MG63 (cell line): ENCODE measurements around the gene TCEANC2. TPM values are rescaled to one million over a fixed set of nuclear protein-coding genes. Genes with fewer than 3 reads are reported as not detected.
"Not testable (repeated sequence)": the region's sequence is repeated elsewhere in the genome, so short reads cannot be mapped to it uniquely, and the experiment has no call there.

ENCODE experiments used
- DNase-seq: peaks from one replicate; pipeline ENCODE4 v3.0.0-alpha.2; 2020
- H3K27me3 ChIP-seq: fragments of 250-450 bp; sonication (Bioruptor Pico); 2 replicates; pipeline ENCODE4 v1.5.1; 2020; ENCODE audit warnings: mild to moderate bottlenecking, moderate library complexity
- H3K36me3 ChIP-seq: fragments of 250-450 bp; sonication (Bioruptor Pico); 2 replicates; pipeline ENCODE4 v1.5.1; 2020; ENCODE audit warnings: mild to moderate bottlenecking, moderate library complexity
- H3K4me3 ChIP-seq: fragments of 250-450 bp; sonication (Bioruptor Pico); 2 replicates; pipeline ENCODE4 v1.5.1; 2020; ENCODE audit warnings: mild to moderate bottlenecking, moderate library complexity
- H3K9me3 ChIP-seq: fragments of 250-450 bp; sonication (Bioruptor Pico); 2 replicates; pipeline ENCODE4 v1.5.1; 2020; ENCODE audit warnings: mild to moderate bottlenecking, moderate library complexity
- total RNA-seq: library from RNA; depleted of rRNA; stranded (reverse); fragments of >200 nt; shearing (Covaris generic); gene quantifications from 2 replicates; pipeline ENCODE4 v1.2.3, GENCODE V29; 2014; ENCODE audit warnings: low replicate concordance

TCEANC2 gene
- total RNA-seq, 1 experiment from 2014 or later: 3.0 TPM

- Histone ChIP-seq H3K9me3 (no peaks in the 10 kb centered on the region), H3K27me3 (no peaks in the 10 kb centered on the region), H3K36me3 (no peaks in the 10 kb centered on the region; the same call in 1 of the 2 replicates), H3K4me3 (no peak overlapping the region)
- no peak for DNase-seq
These were observed 47.1 kb downstream of the TCEANC2 start for GRCh38 chr1:54100500-54100899.

- Histone ChIP-seq H3K9me3 (no peaks in the 10 kb centered on the region), H3K36me3 (no peaks in the 10 kb centered on the region; the same call in 1 of the 2 replicates), H3K27me3 (no peaks in the 10 kb centered on the region), H3K4me3 (no peak overlapping the region)
- DNase-seq: no peak
These were observed 50.0 kb downstream of the TCEANC2 start for GRCh38 chr1:54103414-54103813.

GRCh38 chr1:54104613-54105012, 51.2 kb downstream of the TCEANC2 start:
- not testable (repeated sequence) for DNase-seq, H3K27me3 ChIP-seq, H3K4me3 ChIP-seq, H3K36me3 ChIP-seq, H3K9me3 ChIP-seq

GRCh38 chr1:54105080-54105479, 51.7 kb downstream of the TCEANC2 start:
- H3K4me3 ChIP-seq: no peak overlapping the region
- H3K27me3 ChIP-seq: no peaks in the 10 kb centered on the region
- DNase-seq: no peak
- no peaks in the 10 kb centered on the region for H3K9me3 ChIP-seq
- H3K36me3 ChIP-seq: no peaks in the 10 kb centered on the region; the same call in 1 of the 2 replicates

- Histone ChIP-seq H3K4me3 (no peak overlapping the region), H3K9me3 (no peaks in the 10 kb centered on the region), H3K36me3 (no peaks in the 10 kb centered on the region; the same call in 1 of the 2 replicates), H3K27me3 (no peaks in the 10 kb centered on the region)
- peak; percentile 44 for DNase-seq
These were observed 52.4 kb downstream of the TCEANC2 start for GRCh38 chr1:54105736-54106269.

- H3K4me3 ChIP-seq: no peak overlapping the region
- H3K9me3 ChIP-seq: no peaks in the 10 kb centered on the region
- DNase-seq: peak; percentile 26
- no peaks in the 10 kb centered on the region for H3K36me3 ChIP-seq
- no peaks in the 10 kb centered on the region for H3K27me3 ChIP-seq
These were observed 53.7 kb downstream of the TCEANC2 start for GRCh38 chr1:54107131-54107530.

- Histone ChIP-seq H3K36me3 (no peaks in the 10 kb centered on the region), H3K27me3 (no peaks in the 10 kb centered on the region)
- DNase-seq: no peak
These were observed 54.7 kb downstream of the TCEANC2 start for GRCh38 chr1:54108156-54108555.

GRCh38 chr1:54109129-54110090, 56.0 kb downstream of the TCEANC2 start:
- Histone ChIP-seq H3K27me3 (no peaks in the 10 kb centered on the region), H3K36me3 (no peaks in the 10 kb centered on the region), H3K9me3 (no peaks in the 10 kb centered on the region), H3K4me3 (no peak overlapping the region)
- no peak for DNase-seq

More at GRCh38 chr1:54108156-54108555, 54.7 kb downstream of the TCEANC2 start:
- Histone ChIP-seq H3K4me3 (no peak overlapping the region), H3K9me3 (no peaks in the 10 kb centered on the region)

GRCh38 chr1:54110996-54111395, 57.6 kb downstream of the TCEANC2 start:
- no peaks in the 10 kb centered on the region for H3K9me3 ChIP-seq
- no peaks in the 10 kb centered on the region for H3K27me3 ChIP-seq
- no peaks in the 10 kb centered on the region for H3K36me3 ChIP-seq
- DNase-seq: no peak
- H3K4me3 ChIP-seq: no peak overlapping the region

- no peaks in the 10 kb centered on the region for H3K9me3 ChIP-seq
- DNase-seq: no peak
These were observed 58.2 kb downstream of the TCEANC2 start for GRCh38 chr1:54111624-54112023.

GRCh38 chr1:54112027-54112426, 58.6 kb downstream of the TCEANC2 start:
- H3K27me3 ChIP-seq: no peaks in the 10 kb centered on the region
- H3K36me3 ChIP-seq: no peaks in the 10 kb centered on the region
- DNase-seq: no peak
- H3K9me3 ChIP-seq: no peaks in the 10 kb centered on the region
- no peak overlapping the region for H3K4me3 ChIP-seq

More at GRCh38 chr1:54111624-54112023, 58.2 kb downstream of the TCEANC2 start:
- H3K27me3 ChIP-seq: no peaks in the 10 kb centered on the region
- H3K4me3 ChIP-seq: no peak overlapping the region
- no peaks in the 10 kb centered on the region for H3K36me3 ChIP-seq

- DNase-seq: no peak
- H3K4me3 ChIP-seq: no peak overlapping the region
- H3K27me3 ChIP-seq: no peaks in the 10 kb centered on the region
- no peaks in the 10 kb centered on the region for H3K9me3 ChIP-seq
- no peaks in the 10 kb centered on the region for H3K36me3 ChIP-seq
These were observed 59.4 kb downstream of the TCEANC2 start for GRCh38 chr1:54112705-54113368.

GRCh38 chr1:54114001-54114400, 60.6 kb downstream of the TCEANC2 start:
- no peaks in the 10 kb centered on the region for H3K27me3 ChIP-seq
- no peaks in the 10 kb centered on the region for H3K9me3 ChIP-seq
- no peaks in the 10 kb centered on the region for H3K36me3 ChIP-seq
- no peak overlapping the region for H3K4me3 ChIP-seq
- DNase-seq: no peak

- Histone ChIP-seq H3K4me3 (no peak overlapping the region), H3K9me3 (no peaks in the 10 kb centered on the region), H3K27me3 (no peaks in the 10 kb centered on the region), H3K36me3 (no peaks in the 10 kb centered on the region)
- DNase-seq: no peak
These were observed 61.5 kb downstream of the TCEANC2 start for GRCh38 chr1:54114955-54115354.

- Histone ChIP-seq H3K36me3 (no peaks in the 10 kb centered on the region), H3K4me3 (no peak overlapping the region), H3K9me3 (no peaks in the 10 kb centered on the region), H3K27me3 (no peaks in the 10 kb centered on the region)
- DNase-seq: no peak
These were observed 62.1 kb downstream of the TCEANC2 start for GRCh38 chr1:54115520-54115919.

- DNase-seq: peak; percentile 36
- H3K4me3 ChIP-seq: no peak overlapping the region
- no peaks in the 10 kb centered on the region for H3K36me3 ChIP-seq
- H3K27me3 ChIP-seq: no peaks in the 10 kb centered on the region
- no peaks in the 10 kb centered on the region for H3K9me3 ChIP-seq
These were observed 64.6 kb downstream of the TCEANC2 start for GRCh38 chr1:54117815-54118563.

GRCh38 chr1:54118704-54119103, 65.3 kb downstream of the TCEANC2 start:
- Histone ChIP-seq H3K9me3 (no peaks in the 10 kb centered on the region), H3K4me3 (no peak overlapping the region), H3K36me3 (no peaks in the 10 kb centered on the region), H3K27me3 (no peaks in the 10 kb centered on the region)
- DNase-seq: peak; percentile 61
